GM23338 (cell line): ENCODE measurements around the gene APBA1. TPM values are rescaled to one million over a fixed set of nuclear protein-coding genes. Genes with fewer than 3 reads are reported as not detected.
A peak's percentile ranks its signal among the peaks of the same experiment; 100 is the strongest.

Experiments
- ATAC-seq: fragments of 200-7000 bp; cut with Tn5 transposase; 3 replicates; pipeline ENCODE4 v1.9.1; 2020
- DNase-seq: peaks from one replicate; pipeline ENCODE4 v3.0.0-alpha.2; 2015; ENCODE audit warnings: low spot score
- H2AFZ ChIP-seq: fragments of 200-600 bp; sonication (generic); 2 replicates; pipeline ENCODE4 v1.8.0; 2016; ENCODE audit warnings: antibody characterized with exemption, mild to moderate bottlenecking, moderate library complexity
- H3F3A ChIP-seq: fragments of 200-600 bp; sonication (generic); replicated peaks from 2 replicates; pipeline ENCODE4 v1.8.0; 2017; ENCODE audit warnings: antibody characterized with exemption, mixed run types, low read depth
- H3K27ac ChIP-seq: fragments of 200-600 bp; sonication (generic); 2 replicates; pipeline ENCODE4 v1.6.1; 2016; ENCODE audit warnings: low read depth
- H3K27me3 ChIP-seq: fragments of 200-600 bp; sonication (generic); 2 replicates; pipeline ENCODE4 v1.8.0; 2016; ENCODE audit warnings: mild to moderate bottlenecking, mixed run types, moderate library complexity; ENCODE audit not compliant: insufficient read depth
- H3K36me3 ChIP-seq: fragments of 200-600 bp; sonication (generic); 2 replicates; pipeline ENCODE4 v1.8.0; 2016; ENCODE audit warnings: mild to moderate bottlenecking; ENCODE audit not compliant: insufficient read depth
- H3K4me1 ChIP-seq: fragments of 200-600 bp; sonication (generic); 2 replicates; pipeline ENCODE4 v1.8.0; 2016; ENCODE audit warnings: mild to moderate bottlenecking, moderate library complexity; ENCODE audit not compliant: insufficient read depth
- H3K4me2 ChIP-seq: fragments of 200-600 bp; sonication (generic); 2 replicates; pipeline ENCODE4 v1.7.1; 2017; ENCODE audit warnings: mixed run types
- H3K4me3 ChIP-seq: fragments of 200-600 bp; sonication (generic); 2 replicates; pipeline ENCODE4 v1.6.1; 2016; ENCODE audit warnings: mixed run types
- H3K79me2 ChIP-seq: fragments of 200-600 bp; sonication (generic); replicated peaks from 2 replicates; pipeline ENCODE4 v1.8.0; 2017; ENCODE audit warnings: mild to moderate bottlenecking; ENCODE audit not compliant: insufficient read depth
- H3K9me2 ChIP-seq: fragments of 200-600 bp; sonication (generic); 2 replicates; pipeline ENCODE4 v1.8.0; 2017; ENCODE audit not compliant: insufficient read depth
- H4K20me1 ChIP-seq: fragments of 200-600 bp; sonication (generic); replicated peaks from 2 replicates; pipeline ENCODE4 v1.8.0; 2017; ENCODE audit warnings: mild to moderate bottlenecking; ENCODE audit not compliant: insufficient read depth
- H3K27ac Mint-ChIP-seq: 2 replicates; pipeline ENCODE4 v1.8.0; 2020; ENCODE audit warnings: inconsistent platforms, mild to moderate bottlenecking, moderate library complexity, mixed read lengths
- H3K27me3 Mint-ChIP-seq: 3 replicates; pipeline ENCODE4 v1.8.0; 2022; ENCODE audit warnings: low read depth, mild to moderate bottlenecking, moderate library complexity, mixed read lengths, inconsistent platforms; ENCODE audit not compliant: insufficient read depth, poor library complexity
- H3K36me3 Mint-ChIP-seq: 3 replicates; pipeline ENCODE4 v1.8.0; 2021; ENCODE audit warnings: low read depth, mild to moderate bottlenecking, inconsistent platforms, moderate library complexity, mixed read lengths
- H3K4me1 Mint-ChIP-seq: 3 replicates; pipeline ENCODE4 v1.8.0; 2020; ENCODE audit warnings: mild to moderate bottlenecking, inconsistent platforms, mixed read lengths
- H3K4me3 Mint-ChIP-seq: 3 replicates; pipeline ENCODE4 v1.8.0; 2021; ENCODE audit warnings: moderate library complexity, mild to moderate bottlenecking, inconsistent platforms, mixed read lengths
- H3K9me3 Mint-ChIP-seq: 3 replicates; pipeline ENCODE4 v1.8.0; 2020; ENCODE audit warnings: moderate library complexity, mild to moderate bottlenecking, inconsistent platforms, mixed read lengths
- CREB1 ChIP-seq: fragments of 250-450 bp; sonication (Bioruptor Pico); IDR thresholded peaks from 2 replicates; pipeline ENCODE4 v1.5.0; 2020; ENCODE audit warnings: low read depth, mild to moderate bottlenecking, moderate library complexity
- CTCF ChIP-seq, 2 experiments: fragments of 200-600 bp in 1 of 2; sonication (generic) in 1 of 2; conservative IDR thresholded peaks; 2 replicates each; pipeline versions ENCODE4 v1.5.1 to v1.6.1; 2016 to 2017; ENCODE audit warnings: antibody characterized with exemption in 2 of 2, low read depth in 2 of 2, mild to moderate bottlenecking in 2 of 2, moderate library complexity in 1 of 2
- ETS1 ChIP-seq: IDR thresholded peaks from 2 replicates; pipeline ENCODE4 v1.6.1; 2016; ENCODE audit warnings: antibody characterized with exemption
- EZH2 ChIP-seq: fragments of 200-600 bp; sonication (generic); IDR thresholded peaks from one replicate; pipeline ENCODE4 v1.8.0; 2017; ENCODE audit warnings: antibody characterized with exemption, mild to moderate bottlenecking, low read depth; ENCODE audit not compliant: unreplicated experiment
- EZH2phosphoT487 ChIP-seq: fragments of 200-600 bp; sonication (generic); IDR thresholded peaks from one replicate; pipeline ENCODE4 v1.8.1; 2018; ENCODE audit warnings: antibody characterized with exemption; ENCODE audit not compliant: unreplicated experiment
- JUNB ChIP-seq: IDR thresholded peaks from one replicate; pipeline ENCODE4 v1.6.1; 2016; ENCODE audit warnings: antibody characterized with exemption; ENCODE audit not compliant: unreplicated experiment
- NANOG ChIP-seq: IDR thresholded peaks from 2 replicates; pipeline ENCODE4 v1.6.1; 2016; ENCODE audit warnings: antibody characterized with exemption, borderline replicate concordance
- POLR2AphosphoS5 ChIP-seq: IDR thresholded peaks from 2 replicates; pipeline ENCODE4 v1.6.1; 2016; ENCODE audit warnings: antibody characterized with exemption, low read depth
- REST ChIP-seq: IDR thresholded peaks from one replicate; pipeline ENCODE4 v1.6.1; 2018; ENCODE audit warnings: antibody characterized with exemption; ENCODE audit not compliant: unreplicated experiment
- STAT1 ChIP-seq: IDR thresholded peaks from one replicate; pipeline ENCODE4 v1.6.1; 2016; ENCODE audit warnings: antibody characterized with exemption; ENCODE audit not compliant: unreplicated experiment
- ZNF114 ChIP-seq: fragments of 250-450 bp; sonication (Bioruptor Pico); IDR thresholded peaks from 2 replicates; pipeline ENCODE4 v1.5.0; 2020; ENCODE audit warnings: mild to moderate bottlenecking, moderate library complexity
- ZNF331 ChIP-seq: fragments of 250-450 bp; sonication (Bioruptor Pico); IDR thresholded peaks from 2 replicates; pipeline ENCODE4 v1.5.0; 2020; ENCODE audit warnings: low read depth, mild to moderate bottlenecking, moderate library complexity
- ZNF462 ChIP-seq: fragments of 250-450 bp; sonication (Bioruptor Pico); IDR thresholded peaks from 2 replicates; pipeline ENCODE4 v1.5.0; 2020; ENCODE audit warnings: mild to moderate bottlenecking, moderate library complexity
- polyA plus RNA-seq: library from polyadenylated mRNA; unstranded; fragments of >200 nt; fragmentation: Nextera tagmentation; extraction: Ambion mirVana; gene quantifications from 2 replicates; pipeline ENCODE4 v1.2.1, GENCODE V29; 2016
- total RNA-seq: library from RNA; depleted of rRNA; stranded (reverse); fragments of >200 nt; shearing (Covaris generic); gene quantifications from 2 replicates; pipeline ENCODE4 v1.2.3, GENCODE V29; 2014

The APBA1 gene
- total and polyA plus RNA-seq, 2 experiments from 2014 or later, result 0.26 to 1.0 TPM

GRCh38 chr9:69715096-69715495, 42.9 kb upstream of the APBA1 start:
- Histone ChIP-seq H3K27me3 (no peaks in the 10 kb centered on the region), H3K4me1 (no peaks in the 10 kb centered on the region), H4K20me1 (peaks cover 6% of the 10 kb centered on the region), H3K79me2 (no peaks in the 10 kb centered on the region), H2AFZ (no peak overlapping the region), H3K9me2 (no peaks in the 10 kb centered on the region), H3K4me3 (no peak overlapping the region), H3K4me2 (no peak overlapping the region), H3K36me3 (peaks cover 18% of the 10 kb centered on the region; the same call in 1 of the 2 replicates), H3F3A (no peaks in the 10 kb centered on the region), H3K27ac (no peak overlapping the region)
- Mint-ChIP-seq H3K9me3 (no peaks in the 10 kb centered on the region), H3K36me3 (peaks cover 12% of the 10 kb centered on the region; the same call in 2 of the 3 replicates), H3K4me3 (no peak overlapping the region), H3K27me3 (peaks cover 3% of the 10 kb centered on the region), H3K27ac (0 out of 2 replicates have a peak overlapping the region, but pooled peaks have one; percentile 14), H3K4me1 (peaks cover 4% of the 10 kb centered on the region; the same call in 2 of the 3 replicates)
- no peak for ATAC-seq
- no peak for DNase-seq
- TF ChIP-seq POLR2AphosphoS5 (no peak), STAT1 (no peak), CTCF (conservative IDR thresholded peaks at IDR 0.05; ENCODE audit: low read depth in 2 of 2) (no peak), REST (no peak), NANOG (no peak), ZNF462 (CRISPR knock-in tag) (no peak), JUNB (no peak), CREB1 (CRISPR knock-in tag) (no peak), EZH2 (no peak), ZNF114 (CRISPR knock-in tag) (no peak), ETS1 (no peak), EZH2phosphoT487 (no peak), ZNF331 (CRISPR knock-in tag) (no peak)
